ENCODE data around the gene HGF. TPM values are rescaled to one million over a fixed set of nuclear protein-coding genes. Genes with fewer than 3 reads are reported as not detected.
"Not testable (repeated sequence)": the region's sequence is repeated elsewhere in the genome, so short reads cannot be mapped to it uniquely, and the experiment has no call there.

The HGF gene
- total RNA-seq (ENCODE audit: low replicate concordance), result 0.09 and 0.22 TPM in 2 replicates

DNA sequence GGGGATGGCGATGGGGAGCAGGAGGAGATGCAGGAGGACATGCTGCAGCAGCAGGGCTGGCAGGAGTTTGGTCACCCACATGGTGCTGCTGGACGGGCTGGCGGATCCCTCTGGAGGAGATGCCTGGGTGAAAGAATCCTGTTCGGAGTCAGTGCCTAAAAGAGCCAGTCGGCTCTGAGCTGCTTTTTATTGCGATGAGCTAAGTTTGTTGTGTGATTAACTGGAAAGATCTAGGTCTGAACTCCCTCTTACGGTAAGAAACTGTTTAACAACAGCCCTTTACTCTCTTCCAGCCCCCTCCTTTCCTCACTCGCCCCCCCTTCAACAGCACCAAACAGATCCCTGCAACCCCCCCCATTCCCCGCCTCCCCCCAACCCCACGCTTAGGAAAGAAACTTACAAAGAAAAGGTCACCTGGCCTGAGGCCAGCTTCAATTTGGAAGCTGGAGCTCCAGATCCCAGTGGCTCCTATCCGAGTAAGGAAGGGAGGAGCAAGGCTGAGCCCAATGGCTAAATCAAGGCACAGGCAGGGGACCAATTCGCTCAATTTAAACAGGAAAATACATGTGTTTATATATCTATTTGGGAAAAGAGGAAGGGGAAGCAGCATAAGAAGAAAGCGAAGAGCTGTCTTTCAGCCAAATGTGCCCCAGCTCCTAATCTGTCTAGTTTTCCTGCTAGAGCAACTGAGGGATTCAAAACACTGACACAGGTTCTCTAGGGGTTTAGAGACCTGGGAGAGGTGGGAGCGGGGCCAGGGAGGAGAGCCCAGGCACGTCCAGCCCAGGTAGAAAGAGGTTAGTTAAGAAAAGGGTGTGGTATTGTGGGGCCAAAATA, at the start of gene HGF:
TSS of gene HGF (minus strand) at position 157 of the 837 bp plus-strand sequence. CDS start at position 81, 76 bp downstream.
- Histone ChIP-seq H3K79me2 (ENCODE audit: low read depth) (no peaks in the 10 kb centered on the region), H3K9ac (no peak within 1 kb of the TSS), H3K27ac (no peak within 1 kb of the TSS), H3K4me2 (peak within 1 kb of the TSS; percentile 20), H2AFZ (replicated peaks) (peak within 1 kb of the TSS; percentile 95), H3F3A (ENCODE audit: low read depth) (peaks cover 4% of the 10 kb centered on the region), H4K20me1 (ENCODE audit: low read depth) (no peaks in the 10 kb centered on the region), H3K9me3 (ENCODE audit: low read depth) (no peaks in the 10 kb centered on the region), H3K27me3 (no peaks in the 10 kb centered on the region), H3K36me3 (no peaks in the 10 kb centered on the region), H3K4me3 (no peak within 1 kb of the TSS), H3K4me1 (peaks cover 15% of the 10 kb centered on the region)
- DNase-seq (ENCODE audit: low spot score), result peak; percentile 47
- H3K27ac Mint-ChIP-seq, result peak within 1 kb of the TSS; percentile 81
- no peaks in the 10 kb centered on the region for H3K9me3 Mint-ChIP-seq
- peaks cover 2% of the 10 kb centered on the region for H3K27me3 Mint-ChIP-seq (ENCODE audit: insufficient read depth, low read depth)
- peak within 1 kb of the TSS; percentile 8 for H3K4me3 Mint-ChIP-seq
- TF ChIP-seq EZH2 (IDR thresholded peaks at IDR 0.05) (no peak), CTCF (IDR thresholded peaks at IDR 0.05) (no peak), EZH2phosphoT487 (IDR thresholded peaks at IDR 0.05) (no peak)
- H3K4me1 Mint-ChIP-seq, result peaks cover 15% of the 10 kb centered on the region
- H3K36me3 Mint-ChIP-seq, result no peaks in the 10 kb centered on the region

- no peak overlapping the region for H3K27ac ChIP-seq
Observed at GRCh38 chr7:81816312-81816711, 46.5 kb upstream of the HGF start.

DNA sequence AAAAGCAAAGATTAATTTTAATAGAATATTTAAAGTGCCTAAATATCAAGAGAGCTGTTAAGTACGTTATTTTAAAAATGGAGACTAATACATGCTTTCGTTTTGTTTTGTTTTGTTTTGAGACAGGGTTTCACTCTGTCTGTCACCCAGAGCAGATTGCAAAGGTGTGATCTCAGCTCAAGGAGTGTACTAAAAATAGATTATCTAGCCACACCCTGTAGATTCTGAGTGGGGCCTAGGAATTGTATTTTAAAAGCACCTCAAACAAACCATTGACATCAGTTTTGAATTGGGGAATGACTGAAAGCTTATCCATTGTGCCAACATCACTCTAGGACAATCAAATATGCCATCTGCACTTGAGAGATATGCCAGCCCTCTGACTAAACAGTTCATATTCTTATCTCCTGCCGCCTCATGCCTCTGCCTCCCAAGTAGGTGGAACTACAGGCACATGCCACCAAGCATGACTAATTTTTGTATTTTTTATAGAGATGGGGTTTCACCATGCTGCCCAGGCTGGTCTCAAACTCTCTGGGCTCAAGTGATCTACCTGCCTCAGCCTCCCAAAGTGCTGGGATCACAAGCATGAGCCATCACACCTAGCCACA, 43.1 kb upstream of the HGF start:
- H4K20me1 ChIP-seq (ENCODE audit: low read depth); H3K4me3 Mint-ChIP-seq; H3K27ac ChIP-seq; H3K9me3 Mint-ChIP-seq; H3K27ac Mint-ChIP-seq; DNase-seq (ENCODE audit: low spot score); H3K4me1 Mint-ChIP-seq; H3K36me3 ChIP-seq; H3K9me3 ChIP-seq (ENCODE audit: low read depth); H3K36me3 Mint-ChIP-seq; H3K4me3 ChIP-seq; H2AFZ ChIP-seq (replicated peaks); H3K27me3 Mint-ChIP-seq (ENCODE audit: insufficient read depth, low read depth); H3K9ac ChIP-seq; H3K4me1 ChIP-seq; H3K4me2 ChIP-seq; H3F3A ChIP-seq (ENCODE audit: low read depth); H3K79me2 ChIP-seq (ENCODE audit: low read depth); H3K27me3 ChIP-seq: not testable (repeated sequence)

More at GRCh38 chr7:81816312-81816711, 46.5 kb upstream of the HGF start:
- H3F3A ChIP-seq (ENCODE audit: low read depth), result no peaks in the 10 kb centered on the region
- no peak overlapping the region for H3K4me3 ChIP-seq
- no peaks in the 10 kb centered on the region for H3K4me1 ChIP-seq
- peaks cover 4% of the 10 kb centered on the region for H3K4me1 Mint-ChIP-seq
- no peak overlapping the region for H3K4me2 ChIP-seq
- H3K9ac ChIP-seq, result no peak overlapping the region
- H3K27me3 ChIP-seq, result no peaks in the 10 kb centered on the region
- H4K20me1 ChIP-seq (ENCODE audit: low read depth), result no peaks in the 10 kb centered on the region
- H3K4me3 Mint-ChIP-seq, result no peak overlapping the region
- H3K36me3 Mint-ChIP-seq, result no peaks in the 10 kb centered on the region
- H3K27ac Mint-ChIP-seq, result no peak overlapping the region
- TF ChIP-seq EZH2 (IDR thresholded peaks at IDR 0.05) (no peak), EZH2phosphoT487 (IDR thresholded peaks at IDR 0.05) (no peak), CTCF (IDR thresholded peaks at IDR 0.05) (no peak)
- H2AFZ ChIP-seq (replicated peaks), result peak overlapping the region; percentile 2
- DNase-seq (ENCODE audit: low spot score), result no peak
- H3K9me3 Mint-ChIP-seq, result no peaks in the 10 kb centered on the region
- no peaks in the 10 kb centered on the region for H3K36me3 ChIP-seq
- H3K79me2 ChIP-seq (ENCODE audit: low read depth), result no peaks in the 10 kb centered on the region
- H3K27me3 Mint-ChIP-seq (ENCODE audit: insufficient read depth, low read depth), result peaks cover 4% of the 10 kb centered on the region
- H3K9me3 ChIP-seq (ENCODE audit: low read depth), result no peaks in the 10 kb centered on the region

All from neural progenitor cell (in vitro differentiated cells).